ENCODE measurements around the gene CREBL2. TPM values are rescaled to one million over a fixed set of nuclear protein-coding genes. Genes with fewer than 3 reads are reported as not detected.
A peak's percentile ranks its signal among the peaks of the same experiment; 100 is the strongest.
"Not testable (repeated sequence)": the region's sequence is repeated elsewhere in the genome, so short reads cannot be mapped to it uniquely, and the experiment has no call there.

The CREBL2 gene
- 10 to 100 TPM; 14.4 to 16.9 (median 14.8) TPM for total RNA-seq

- Mint-ChIP-seq H3K4me1 (ENCODE audit: low read depth) (peaks cover 50% of the 10 kb centered on the region), H3K36me3 (ENCODE audit: insufficient read depth) (peaks cover 9% of the 10 kb centered on the region), H3K4me3 (peak within 1 kb of the TSS; percentile 96), H3K9me3 (no peaks in the 10 kb centered on the region), H3K27me3 (ENCODE audit: low read depth) (no peaks in the 10 kb centered on the region)
- DNase-seq (peak; percentile 80), ATAC-seq (peak; percentile 79 to 81)
Measured at GRCh38 chr12:12611512-12612306, at the start of gene CREBL2. Gene CREBL2 (plus strand): TSS chr12:12611876. CDS start chr12:12612173, 297 bp downstream.

- peaks cover 9% of the 10 kb centered on the region for H3K36me3 Mint-ChIP-seq (ENCODE audit: insufficient read depth)
- no peaks in the 10 kb centered on the region for H3K27me3 Mint-ChIP-seq (ENCODE audit: low read depth)
- H3K4me3 Mint-ChIP-seq: peak overlapping the region; percentile 85
- ATAC-seq (peak; percentile 16 to 23), DNase-seq (peak; percentile 26)
- H3K9me3 Mint-ChIP-seq: peaks cover 3% of the 10 kb centered on the region
- H3K4me1 Mint-ChIP-seq (ENCODE audit: low read depth): peaks cover 36% of the 10 kb centered on the region
Measured at GRCh38 chr12:12562016-12562483, 49.6 kb upstream of the CREBL2 start.

- H3K4me1 Mint-ChIP-seq (ENCODE audit: low read depth): peaks cover 34% of the 10 kb centered on the region
- H3K27me3 Mint-ChIP-seq (ENCODE audit: low read depth): no peaks in the 10 kb centered on the region
- H3K4me3 Mint-ChIP-seq: peak within 1 kb of the TSS; percentile 85
Measured at GRCh38 chr12:12562585-12563261, 49.0 kb upstream of the CREBL2 start, which contains the start of gene DUSP16. Gene DUSP16 (minus strand): TSS chr12:12562863. CDS start chr12:12521098, 41,765 bp downstream.

GRCh38 chr12:12563290-12563928, 48.3 kb upstream of the CREBL2 start:
- Mint-ChIP-seq H3K4me3 (peak overlapping the region; percentile 85), H3K9me3 (peaks cover 3% of the 10 kb centered on the region)

More at GRCh38 chr12:12562585-12563261, 49.0 kb upstream of the CREBL2 start, which contains the start of gene DUSP16:
- H3K36me3 Mint-ChIP-seq (ENCODE audit: insufficient read depth): peaks cover 7% of the 10 kb centered on the region
- peak; percentile 71 to 77 for ATAC-seq
- DNase-seq: peak; percentile 62
- H3K9me3 Mint-ChIP-seq: peaks cover 3% of the 10 kb centered on the region

GRCh38 chr12:12564911-12565310, 46.8 kb upstream of the CREBL2 start:
- ATAC-seq: no peak
- H3K36me3 Mint-ChIP-seq (ENCODE audit: insufficient read depth): no peaks in the 10 kb centered on the region
- H3K4me3 Mint-ChIP-seq: no peak overlapping the region
- peaks cover 14% of the 10 kb centered on the region for H3K4me1 Mint-ChIP-seq (ENCODE audit: low read depth)
- DNase-seq: no peak
- H3K27me3 Mint-ChIP-seq (ENCODE audit: low read depth): no peaks in the 10 kb centered on the region
- H3K9me3 Mint-ChIP-seq: peaks cover 3% of the 10 kb centered on the region

More at GRCh38 chr12:12563290-12563928, 48.3 kb upstream of the CREBL2 start:
- DNase-seq (no peak), ATAC-seq (no peak)
- peaks cover 7% of the 10 kb centered on the region for H3K36me3 Mint-ChIP-seq (ENCODE audit: insufficient read depth)
- H3K4me1 Mint-ChIP-seq (ENCODE audit: low read depth): peaks cover 27% of the 10 kb centered on the region
- no peaks in the 10 kb centered on the region for H3K27me3 Mint-ChIP-seq (ENCODE audit: low read depth)

- not testable (repeated sequence) for H3K4me1 Mint-ChIP-seq (ENCODE audit: low read depth); H3K27me3 Mint-ChIP-seq (ENCODE audit: low read depth); H3K36me3 Mint-ChIP-seq (ENCODE audit: insufficient read depth); ATAC-seq; DNase-seq; H3K4me3 Mint-ChIP-seq; H3K9me3 Mint-ChIP-seq
Measured at GRCh38 chr12:12565971-12566370, 45.7 kb upstream of the CREBL2 start.

- DNase-seq: no peak
- no peak for ATAC-seq
- Mint-ChIP-seq H3K4me1 (ENCODE audit: low read depth) (no peaks in the 10 kb centered on the region), H3K9me3 (no peaks in the 10 kb centered on the region), H3K4me3 (no peak overlapping the region), H3K27me3 (ENCODE audit: low read depth) (peaks cover 2% of the 10 kb centered on the region), H3K36me3 (ENCODE audit: insufficient read depth) (no peaks in the 10 kb centered on the region)
Measured at GRCh38 chr12:12572659-12573058, 39.0 kb upstream of the CREBL2 start.

GRCh38 chr12:12577786-12578185, 33.9 kb upstream of the CREBL2 start:
- ATAC-seq (peak in 1 of 2 donors; percentile 33), DNase-seq (no peak)
- H3K27me3 Mint-ChIP-seq (ENCODE audit: low read depth): peaks cover 4% of the 10 kb centered on the region
- H3K4me3 Mint-ChIP-seq: no peak overlapping the region
- H3K4me1 Mint-ChIP-seq (ENCODE audit: low read depth): peaks cover 11% of the 10 kb centered on the region
- no peaks in the 10 kb centered on the region for H3K36me3 Mint-ChIP-seq (ENCODE audit: insufficient read depth)
- H3K9me3 Mint-ChIP-seq: no peaks in the 10 kb centered on the region

- H3K4me3 Mint-ChIP-seq; DNase-seq; ATAC-seq; H3K27me3 Mint-ChIP-seq (ENCODE audit: low read depth); H3K36me3 Mint-ChIP-seq (ENCODE audit: insufficient read depth); H3K9me3 Mint-ChIP-seq: not testable (repeated sequence)
- H3K4me1 Mint-ChIP-seq (ENCODE audit: low read depth): peaks cover 18% of the 10 kb centered on the region
Measured at GRCh38 chr12:12580716-12581115, 31.0 kb upstream of the CREBL2 start.

- Mint-ChIP-seq H3K4me3 (no peak overlapping the region), H3K36me3 (ENCODE audit: insufficient read depth) (no peaks in the 10 kb centered on the region), H3K9me3 (no peaks in the 10 kb centered on the region), H3K4me1 (ENCODE audit: low read depth) (peaks cover 18% of the 10 kb centered on the region), H3K27me3 (ENCODE audit: low read depth) (peaks cover 4% of the 10 kb centered on the region)
- DNase-seq (no peak), ATAC-seq (peak; percentile 7 to 16)
Measured at GRCh38 chr12:12582193-12582881, 29.3 kb upstream of the CREBL2 start.

GRCh38 chr12:12582895-12583303, 28.8 kb upstream of the CREBL2 start:
- Mint-ChIP-seq H3K27me3 (ENCODE audit: low read depth) (peaks cover 4% of the 10 kb centered on the region), H3K9me3 (no peaks in the 10 kb centered on the region), H3K36me3 (ENCODE audit: insufficient read depth) (no peaks in the 10 kb centered on the region), H3K4me1 (ENCODE audit: low read depth) (peaks cover 18% of the 10 kb centered on the region), H3K4me3 (no peak overlapping the region)
- DNase-seq (peak; percentile 7), ATAC-seq (peak; percentile 95)

GRCh38 chr12:12583510-12584178, 28.0 kb upstream of the CREBL2 start:
- no peak overlapping the region for H3K4me3 Mint-ChIP-seq
- H3K27me3 Mint-ChIP-seq (ENCODE audit: low read depth): peaks cover 4% of the 10 kb centered on the region
- DNase-seq: no peak
- H3K9me3 Mint-ChIP-seq: no peaks in the 10 kb centered on the region
- H3K4me1 Mint-ChIP-seq (ENCODE audit: low read depth): peaks cover 18% of the 10 kb centered on the region
- ATAC-seq: no peak
- H3K36me3 Mint-ChIP-seq (ENCODE audit: insufficient read depth): no peaks in the 10 kb centered on the region

- Mint-ChIP-seq H3K4me1 (ENCODE audit: low read depth) (peaks cover 18% of the 10 kb centered on the region), H3K9me3 (no peaks in the 10 kb centered on the region), H3K4me3 (no peak overlapping the region)
Measured at GRCh38 chr12:12585115-12585863, 26.4 kb upstream of the CREBL2 start.

More at GRCh38 chr12:12585115-12585863, 26.4 kb upstream of the CREBL2 start:
- no peaks in the 10 kb centered on the region for H3K36me3 Mint-ChIP-seq (ENCODE audit: insufficient read depth)
- peaks cover 4% of the 10 kb centered on the region for H3K27me3 Mint-ChIP-seq (ENCODE audit: low read depth)
- DNase-seq (no peak), ATAC-seq (no peak)

Measured in activated T-cell treated with anti-CD3 and anti-CD28 coated beads, Interleukin-2, amount 50 U/mL, for 4 hours (primary cell).